NCI-H2196 (cell line): ENCODE results near the gene CBLB.

ENCODE experiments used
- DNase-seq: peaks from one replicate; lab custom pipeline; 2025; ENCODE audit not compliant: unreplicated experiment; lab: John Stamatoyannopoulos, UW

Gene CBLB

DNA sequence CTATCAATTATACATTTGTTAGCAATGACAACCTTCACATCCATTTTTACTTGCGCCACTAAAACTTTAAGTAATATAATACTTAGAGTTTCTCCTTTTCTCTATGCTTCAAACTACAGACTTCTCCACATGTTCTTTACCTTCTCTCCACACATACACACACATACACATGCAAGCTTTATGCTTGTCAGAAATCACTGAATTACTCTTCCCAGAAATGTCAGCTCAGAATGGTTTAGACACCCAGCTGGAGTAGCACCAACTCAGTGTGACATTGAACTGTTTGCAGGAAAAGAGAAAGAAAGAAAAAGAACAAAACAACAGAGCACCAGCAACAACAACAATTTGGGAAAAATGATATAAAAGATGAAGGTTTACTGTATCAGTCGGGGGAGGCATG, 20.9 kb downstream of the CBLB start:
- no peak for DNase-seq

DNA sequence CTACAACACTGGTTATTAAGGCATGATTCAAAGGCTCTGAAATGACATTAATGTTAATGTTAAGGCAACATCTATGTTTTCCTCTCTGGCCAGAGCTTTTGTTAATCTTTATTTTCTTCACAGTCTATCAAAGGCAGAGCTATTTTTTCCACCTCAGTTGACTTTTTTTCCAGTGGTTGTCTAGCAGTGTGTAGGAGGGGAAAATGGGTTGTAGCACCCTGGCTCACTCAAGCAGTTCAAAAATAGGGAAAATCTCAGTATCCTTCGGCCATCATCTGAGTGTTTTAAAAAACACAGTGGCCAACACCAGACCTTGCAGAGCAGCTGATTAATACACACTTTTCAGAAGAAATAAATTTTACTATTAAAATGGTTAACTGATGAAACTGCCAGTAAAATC, 21.4 kb downstream of the CBLB start:
- no peak for DNase-seq

DNA sequence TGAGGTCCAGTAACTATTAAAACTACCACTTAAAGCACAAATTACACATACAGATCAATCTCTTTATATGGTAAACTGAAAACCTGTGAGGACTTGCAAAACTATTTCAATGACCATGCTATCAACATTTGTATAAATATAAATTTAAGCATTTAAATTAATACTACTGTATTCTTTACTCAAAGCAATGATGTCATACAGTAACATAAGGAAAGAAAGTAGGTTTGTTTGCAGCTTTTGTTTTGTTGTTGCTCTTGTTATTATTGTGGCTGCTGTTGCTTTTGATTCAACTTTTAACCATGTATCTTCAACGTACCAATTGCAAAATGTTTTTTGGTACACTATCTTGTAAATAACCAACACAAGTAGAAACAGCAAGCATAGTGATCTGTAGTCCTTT, 22.0 kb downstream of the CBLB start:
- DNase-seq, result no peak

DNA sequence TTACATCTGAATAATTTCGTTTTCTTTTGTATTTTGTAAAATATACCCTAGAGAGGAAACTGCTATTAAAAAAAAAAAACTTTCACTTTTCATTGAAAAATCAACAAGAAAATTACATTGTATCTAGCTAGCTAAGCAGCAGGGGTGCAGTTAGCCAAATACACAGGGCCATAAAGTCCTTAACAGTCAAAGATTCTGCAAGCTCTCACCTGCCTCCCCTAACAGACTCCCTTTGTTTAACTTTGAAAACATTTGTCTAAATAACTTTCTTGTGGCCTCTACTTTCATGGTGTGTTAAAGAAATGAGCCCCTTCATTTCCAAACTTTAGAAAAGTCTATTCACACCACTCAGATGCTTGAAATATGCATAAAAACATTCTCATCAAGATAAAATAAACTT, 23.3 kb downstream of the CBLB start:
- DNase-seq, result no peak

DNA sequence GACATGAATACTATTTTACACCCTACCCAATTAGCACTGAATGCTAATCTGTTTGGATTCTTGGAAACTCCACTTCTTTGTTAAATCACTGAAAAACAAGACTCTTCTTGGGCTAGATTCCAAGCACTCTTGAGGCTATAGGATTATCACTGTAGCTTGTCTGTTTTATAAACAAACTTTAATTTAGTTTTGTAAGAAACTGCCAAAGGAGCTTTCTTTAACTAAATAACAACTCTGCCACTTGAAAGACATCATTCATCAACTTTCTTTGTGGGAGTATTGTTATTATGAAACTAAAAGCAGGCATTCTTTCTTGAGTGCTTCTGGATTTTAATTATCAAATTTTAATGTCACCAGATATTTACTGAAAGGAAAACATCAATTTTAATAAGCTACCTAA, 24.1 kb downstream of the CBLB start:
- DNase-seq, result no peak

DNA sequence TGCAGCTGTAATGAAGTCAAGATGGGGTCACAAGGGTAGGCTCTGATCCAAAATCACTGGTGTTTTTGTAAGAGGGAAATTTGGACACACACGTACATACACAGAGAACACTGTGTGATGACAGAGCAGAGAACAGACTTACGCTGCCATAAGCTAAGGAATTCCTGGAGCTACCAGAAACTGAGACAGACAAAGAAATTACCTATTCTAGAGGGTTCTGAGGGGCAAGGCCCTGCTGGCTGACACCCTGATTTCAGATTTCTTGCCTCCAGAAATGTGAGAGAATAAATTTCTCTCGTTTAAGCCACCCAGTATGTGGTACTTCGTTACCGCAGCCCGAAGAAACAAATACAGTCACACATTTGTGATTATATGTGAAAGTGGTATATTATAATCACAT, 24.8 kb downstream of the CBLB start:
- no peak for DNase-seq

DNA sequence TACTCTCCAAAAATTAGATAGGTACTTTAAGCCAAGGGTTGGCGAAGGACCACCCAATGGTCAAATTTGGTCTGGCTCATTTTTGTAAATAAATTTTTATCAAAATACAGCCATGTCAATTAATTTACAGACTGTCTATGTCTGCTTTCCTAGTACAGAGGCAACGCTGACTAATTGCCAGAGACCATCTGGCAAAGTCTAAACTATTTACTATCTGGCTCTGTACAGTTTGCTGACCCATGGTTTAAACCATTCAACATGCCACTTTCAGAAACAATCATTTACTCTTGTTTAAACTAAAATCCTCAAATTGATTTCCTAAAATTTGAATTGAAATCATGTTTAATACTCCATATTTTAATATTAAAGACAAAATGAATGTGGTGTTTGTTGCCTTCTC, 25.9 kb downstream of the CBLB start:
- no peak for DNase-seq

DNA sequence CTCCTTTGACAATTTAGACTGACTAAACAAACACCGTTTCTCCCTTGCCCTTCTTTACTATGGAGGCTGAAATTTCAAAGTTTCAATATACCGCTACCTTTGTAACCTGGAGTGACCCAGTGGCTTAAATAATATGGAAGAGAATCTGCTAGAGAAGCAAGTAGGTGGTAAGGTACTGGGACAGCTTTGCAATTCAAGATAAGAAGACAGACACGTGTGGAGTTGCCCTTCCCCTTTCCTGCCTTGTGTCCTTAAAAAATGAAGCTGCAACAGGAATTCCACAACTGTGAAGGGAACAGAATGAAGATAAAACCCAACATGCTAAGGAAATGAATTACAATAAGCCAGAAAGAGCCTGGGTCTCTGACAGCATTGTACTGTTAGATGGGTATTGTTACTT, 26.4 kb downstream of the CBLB start:
- DNase-seq, result no peak

DNA sequence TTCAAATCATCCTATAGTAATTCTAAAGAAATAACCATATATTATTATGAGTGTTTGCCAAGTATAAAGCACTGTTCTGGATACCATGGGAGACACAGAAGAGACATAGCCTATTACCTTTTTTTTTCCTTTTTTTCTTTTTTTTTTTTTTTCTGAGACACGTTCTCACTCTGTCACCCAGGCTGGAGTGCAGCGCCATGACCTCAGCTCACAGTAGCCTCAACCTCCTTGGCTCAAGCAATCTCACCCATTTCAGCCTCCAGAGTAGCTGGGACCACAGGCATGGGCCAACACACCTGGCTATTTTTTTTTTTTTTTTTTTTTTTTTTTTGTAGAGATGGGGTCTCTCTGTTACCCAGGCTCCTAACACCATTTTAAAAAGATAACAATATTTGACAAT, 30.9 kb downstream of the CBLB start:
- no peak for DNase-seq

DNA sequence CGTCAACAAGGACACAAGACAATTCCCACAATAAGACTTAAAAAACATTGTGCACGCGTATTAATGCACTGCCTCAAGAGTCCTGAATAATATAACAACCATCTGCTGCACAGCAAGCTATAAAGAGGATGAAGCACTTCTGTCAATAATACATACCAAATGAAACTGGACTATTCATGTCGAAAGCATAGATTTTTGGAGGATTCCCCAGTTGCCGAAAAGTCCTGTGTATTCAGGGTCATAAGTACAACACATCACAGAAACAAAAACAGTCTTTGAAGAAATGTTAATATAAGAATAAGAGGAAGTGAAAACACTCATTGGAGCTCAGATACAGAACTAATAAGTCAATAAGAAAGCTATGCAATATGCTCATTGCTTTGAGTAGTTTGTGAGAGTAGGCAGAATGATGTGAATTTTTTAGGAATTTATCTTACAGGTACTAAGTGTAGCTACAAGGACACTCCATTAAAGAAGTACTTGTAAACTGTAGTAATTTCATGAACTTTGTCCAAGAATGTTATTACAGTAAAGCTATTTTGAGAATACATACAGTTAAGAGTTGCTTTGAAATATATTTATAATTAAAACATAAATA, 31.6 kb downstream of the CBLB start:
- DNase-seq, result no peak

DNA sequence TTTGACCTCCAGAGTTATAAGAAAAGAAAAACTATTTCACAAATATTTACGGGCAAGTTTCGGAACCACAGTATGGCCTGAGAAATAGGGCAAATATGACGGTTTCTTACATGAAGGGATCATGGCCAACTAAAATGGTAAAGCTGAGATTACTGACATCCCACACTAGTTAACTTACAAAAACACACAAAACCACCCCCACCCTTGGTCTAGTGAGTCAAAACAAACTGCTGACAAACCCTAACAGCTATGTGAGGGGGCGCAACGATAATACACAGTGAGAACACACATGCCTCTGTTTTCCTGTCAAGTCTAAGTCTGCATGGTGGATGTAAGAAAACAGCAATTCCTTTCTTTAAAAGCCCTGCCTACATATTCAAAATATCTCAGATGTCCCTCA, 32.3 kb downstream of the CBLB start:
- no peak for DNase-seq

DNA sequence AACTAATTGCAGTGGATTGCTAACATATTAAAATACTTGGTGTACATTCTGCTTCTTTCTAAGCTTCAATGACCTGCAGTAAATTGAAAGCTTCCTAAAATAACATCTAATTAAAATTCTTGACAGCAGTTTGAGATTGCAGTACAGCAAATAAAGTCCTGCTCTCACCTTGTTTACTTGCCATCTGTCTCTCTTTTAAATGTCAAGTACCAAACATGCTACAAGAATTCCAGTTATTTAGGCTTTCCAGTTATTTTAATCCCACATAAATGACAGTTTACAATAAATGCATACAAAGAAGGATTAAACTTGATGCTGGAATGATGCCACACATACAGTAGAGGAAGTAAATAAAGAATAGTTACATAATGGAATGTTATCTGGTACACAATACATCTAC, 33.2 kb downstream of the CBLB start:
- no peak for DNase-seq

DNA sequence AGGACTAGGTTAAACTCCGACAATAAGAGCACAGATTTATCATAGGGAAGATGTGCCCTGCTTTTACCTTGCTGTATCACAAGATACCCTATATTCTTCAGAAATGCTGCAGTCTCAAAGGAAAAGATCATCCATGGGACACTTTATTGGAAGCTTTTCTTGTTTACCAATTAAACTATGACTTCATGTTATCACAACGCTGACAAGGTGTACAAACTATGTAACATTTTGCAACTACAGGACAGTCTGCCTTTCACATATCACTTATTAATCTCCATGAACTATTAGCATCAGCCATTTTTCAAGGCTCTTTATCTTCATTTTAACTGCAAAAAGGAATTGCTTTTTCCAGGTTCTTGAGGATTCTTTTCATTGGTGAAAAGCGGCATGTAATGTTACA, 34.0 kb downstream of the CBLB start:
- no peak for DNase-seq

DNA sequence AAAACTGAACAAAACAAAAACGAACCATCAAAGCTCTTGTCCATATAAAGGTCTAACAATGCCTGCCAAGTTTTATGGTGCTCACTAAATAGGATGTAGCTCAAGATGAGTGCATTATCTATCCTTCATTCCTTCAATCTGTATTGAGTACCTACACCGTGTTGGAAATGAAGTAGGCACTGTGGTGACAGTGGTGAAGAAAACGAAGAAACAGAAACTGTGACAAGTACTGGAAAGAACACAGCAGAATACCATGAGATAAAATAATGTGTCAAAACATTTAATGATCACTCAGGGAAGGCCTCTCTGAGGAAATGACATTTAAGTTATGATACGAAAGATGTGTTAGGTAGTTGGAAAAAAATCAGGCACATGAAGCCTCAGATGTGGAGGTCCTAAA, 36.2 kb downstream of the CBLB start:
- DNase-seq, result no peak

DNA sequence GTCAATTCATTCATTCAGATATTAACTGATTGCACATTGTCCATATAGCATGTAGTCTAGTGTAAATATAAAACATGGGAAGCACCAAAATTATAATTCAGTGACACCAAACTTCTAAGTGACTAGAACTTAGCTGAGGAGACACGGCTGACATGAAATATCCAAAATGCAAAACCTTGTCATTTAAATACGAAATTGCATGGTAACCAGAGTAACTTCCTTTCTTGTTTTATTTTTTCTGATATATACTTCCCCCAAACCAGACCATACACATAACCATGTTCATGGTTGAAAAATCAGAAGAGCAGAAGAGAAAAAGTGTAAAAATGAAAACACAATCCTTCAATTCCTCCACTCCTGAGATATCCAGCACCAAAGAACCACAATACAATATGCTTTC, 38.0 kb downstream of the CBLB start:
- no peak for DNase-seq

DNA sequence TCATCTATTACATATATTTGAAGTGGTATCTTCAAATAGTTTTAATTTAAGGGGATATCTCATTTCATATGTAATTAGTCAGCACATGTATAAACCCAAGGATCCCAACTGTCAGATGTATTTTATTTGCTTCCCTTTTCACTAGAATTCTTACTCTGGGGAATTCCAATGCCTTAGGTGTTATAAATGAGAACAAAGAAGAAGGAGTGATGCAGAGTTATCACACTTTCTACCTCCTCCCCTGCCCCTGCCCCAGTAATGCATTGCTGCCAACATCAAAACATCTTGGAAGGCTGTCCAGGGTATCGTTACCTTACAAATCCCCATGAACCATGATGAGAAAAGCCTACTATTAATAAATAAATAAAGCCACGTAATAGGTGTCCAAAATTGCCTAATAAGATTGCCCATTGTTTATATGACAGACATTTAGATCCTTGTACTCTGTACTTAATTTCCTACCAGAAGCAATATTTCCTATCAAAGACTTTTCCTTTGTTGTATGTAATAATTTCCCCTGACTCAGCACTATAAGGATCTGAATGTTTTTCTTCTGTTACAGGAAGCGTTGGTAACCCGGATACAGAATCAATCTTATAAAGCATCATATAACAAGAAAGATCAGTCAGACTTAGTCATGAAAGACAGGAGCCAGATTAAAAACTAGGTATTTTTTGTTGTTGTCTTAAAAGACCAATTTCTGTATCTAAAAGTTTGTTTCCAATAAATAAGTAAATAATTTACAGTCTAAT, 38.8 kb downstream of the CBLB start:
- no peak for DNase-seq

DNA sequence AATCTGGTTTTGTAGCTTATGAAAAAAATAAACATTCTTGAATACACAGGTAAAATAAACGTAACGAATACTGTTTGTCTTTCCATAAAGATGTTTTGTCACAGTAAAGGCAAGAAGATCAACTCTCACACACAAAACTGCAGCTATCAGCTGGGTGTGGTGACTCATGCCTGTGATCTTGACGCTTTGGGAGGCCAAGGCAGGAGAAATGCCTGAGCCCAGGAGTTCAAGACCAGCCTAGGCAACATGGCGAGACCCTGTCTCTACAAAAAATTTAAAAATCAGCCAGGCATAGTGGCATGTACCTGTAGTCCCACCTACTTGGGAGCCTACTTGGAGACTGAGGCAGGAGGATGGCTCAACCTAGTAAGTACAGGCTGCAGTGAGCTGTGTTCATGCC, 39.6 kb downstream of the CBLB start:
- no peak for DNase-seq

DNA sequence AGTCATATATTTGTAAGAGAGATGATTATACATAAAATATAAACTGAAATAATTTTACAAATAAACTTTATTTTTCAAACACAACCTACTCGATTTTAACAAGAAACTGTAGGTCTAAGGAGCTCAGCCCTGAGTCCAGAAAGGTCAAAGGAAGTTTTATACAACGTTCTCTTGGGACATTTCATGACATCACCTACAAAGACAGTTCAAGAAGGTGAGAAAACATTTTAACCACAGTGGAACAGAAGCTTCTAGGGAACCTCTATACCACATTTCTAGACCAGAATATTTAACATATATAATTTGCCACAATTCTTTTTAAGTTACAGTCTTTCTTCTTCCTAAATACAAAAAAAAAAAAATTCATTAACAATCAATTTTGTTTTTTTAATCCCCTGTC, 40.1 kb downstream of the CBLB start:
- DNase-seq, result no peak

DNA sequence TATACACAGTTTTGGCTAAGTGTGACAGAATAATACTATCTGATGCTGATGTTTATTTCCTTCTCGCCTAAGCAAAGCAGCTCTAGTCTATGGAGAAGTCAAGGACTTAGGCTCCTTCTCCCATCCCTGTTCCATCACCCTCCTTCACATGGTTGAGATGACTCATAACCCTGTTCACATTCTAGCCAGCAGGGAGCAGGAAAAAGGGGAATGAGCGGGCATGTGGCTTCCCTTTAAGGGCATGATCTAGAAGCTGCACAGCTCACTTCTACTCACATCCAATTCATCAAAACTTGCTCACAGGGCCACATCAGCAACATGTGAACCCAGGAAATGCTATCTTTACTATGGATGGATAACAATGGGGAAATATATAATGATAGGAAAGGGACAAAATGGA, 40.9 kb downstream of the CBLB start:
- no peak for DNase-seq

DNA sequence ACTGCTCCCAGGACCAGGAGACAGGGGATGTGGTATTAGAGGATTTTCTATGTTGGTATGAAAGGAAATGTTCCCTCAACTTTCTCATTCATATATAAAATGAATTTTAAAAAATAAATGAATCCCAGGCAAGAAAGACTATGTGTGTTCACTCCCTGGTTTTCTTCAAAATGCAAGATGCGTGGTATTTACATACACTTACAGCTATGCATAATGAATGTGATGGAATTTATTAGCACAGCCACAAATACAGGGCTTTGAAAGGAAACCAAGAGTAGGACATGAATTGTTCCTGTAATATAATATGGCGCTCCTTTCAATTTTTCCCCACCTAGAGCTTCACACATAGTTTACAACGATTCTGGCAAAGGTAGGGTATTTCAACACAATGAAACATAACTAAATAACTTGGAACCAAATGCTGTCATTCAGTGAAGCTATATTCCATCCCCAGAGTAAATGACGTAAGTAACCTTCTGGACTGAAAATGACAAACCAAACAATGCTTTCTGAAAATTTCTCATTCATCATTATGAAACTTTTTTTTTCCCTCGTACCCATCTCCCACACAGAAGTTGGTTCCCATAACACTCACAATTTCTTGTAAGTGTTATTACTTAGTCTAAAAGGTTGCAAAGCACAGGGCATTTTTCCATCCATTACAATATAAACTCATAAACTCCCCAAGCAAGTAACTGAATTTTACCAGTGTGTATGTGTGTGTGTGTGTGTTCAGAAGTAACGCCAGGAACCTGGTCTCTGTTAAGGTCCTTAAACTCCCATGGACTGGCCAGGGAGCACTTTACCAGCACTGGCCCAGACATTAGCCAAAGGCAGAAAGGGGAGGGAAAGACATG, 41.8 kb downstream of the CBLB start:
- DNase-seq, result no peak

DNA sequence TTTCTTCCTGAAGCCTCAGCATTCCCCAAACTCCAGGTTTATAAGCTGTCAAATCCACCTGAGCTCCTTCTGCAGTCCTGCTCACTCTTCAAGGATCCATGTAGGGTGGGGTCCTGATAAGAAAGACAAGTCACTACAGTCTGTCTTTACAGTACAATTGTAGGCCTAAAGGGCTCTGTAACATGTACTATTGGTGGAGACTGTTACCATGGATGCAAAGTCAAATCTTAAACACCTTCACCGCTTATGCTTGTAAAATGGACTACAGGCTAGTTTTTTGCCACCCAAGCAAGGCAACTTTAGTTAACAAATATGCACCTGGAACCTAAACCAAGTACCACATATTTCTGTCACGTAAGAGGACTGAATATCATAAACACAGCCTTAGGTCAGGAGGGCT, 44.7 kb downstream of the CBLB start:
- no peak for DNase-seq

DNA sequence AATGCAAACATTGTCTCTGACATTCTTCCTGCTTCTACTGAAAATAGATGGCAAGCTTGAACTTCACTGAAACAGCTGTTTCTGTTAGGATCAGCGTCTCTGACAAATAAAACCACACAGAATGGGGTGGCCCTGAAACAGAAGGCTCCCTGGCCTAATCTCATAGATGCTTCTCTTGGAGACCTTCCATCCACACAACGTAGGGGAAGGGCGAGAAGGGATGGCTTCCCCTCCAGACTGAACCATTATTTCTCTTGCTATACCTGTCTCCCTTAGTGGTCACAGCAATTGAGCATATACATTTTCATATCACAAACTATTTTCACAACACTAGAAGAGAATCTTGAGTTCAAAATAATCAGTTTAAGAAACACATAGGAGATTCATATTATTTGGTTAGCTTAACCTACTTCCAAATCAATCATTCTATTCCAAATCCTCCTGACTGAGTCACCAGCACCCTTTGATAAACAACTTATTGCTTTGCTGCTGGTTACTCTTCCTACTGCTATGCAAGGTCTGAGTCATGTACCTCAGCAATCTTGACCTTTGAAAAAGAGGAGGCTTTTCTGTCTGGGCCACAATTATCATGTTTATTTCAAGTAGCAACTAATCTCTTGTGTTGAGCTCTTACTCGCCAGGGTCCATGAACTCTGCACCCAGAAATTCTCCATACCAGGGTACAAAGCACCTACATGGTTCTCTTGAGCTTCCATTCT, 45.5 kb downstream of the CBLB start:
- DNase-seq, result no peak
